ENCODE measurements around the gene TYW3.

TYW3 gene, protein sequence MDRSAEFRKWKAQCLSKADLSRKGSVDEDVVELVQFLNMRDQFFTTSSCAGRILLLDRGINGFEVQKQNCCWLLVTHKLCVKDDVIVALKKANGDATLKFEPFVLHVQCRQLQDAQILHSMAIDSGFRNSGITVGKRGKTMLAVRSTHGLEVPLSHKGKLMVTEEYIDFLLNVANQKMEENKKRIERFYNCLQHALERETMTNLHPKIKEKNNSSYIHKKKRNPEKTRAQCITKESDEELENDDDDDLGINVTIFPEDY

GRCh38 chr1:74732960-74733603 lies at the start of gene TYW3, which contains the start of gene CRYZ:
TSS of gene TYW3 (plus strand) at chr1:74733152. CDS start at chr1:74733245, 93 bp downstream.
TSS of gene CRYZ (minus strand) at chr1:74733050. CDS start at chr1:74724821, 8,229 bp downstream.
- peak; percentile 66 for DNase-seq (ENCODE audit: extremely low spot score)
- TF ChIP-seq ARNT (IDR thresholded peaks at IDR 0.05) (no peak), ELF4 (IDR thresholded peaks at IDR 0.05) (0 out of 2 replicates have a peak, but pooled peaks have one; percentile 25), NFRKB (IDR thresholded peaks at IDR 0.05) (peak; percentile 81), CTBP1 (IDR thresholded peaks at IDR 0.05; ENCODE audit: borderline replicate concordance) (no peak), TARDBP (IDR thresholded peaks at IDR 0.05) (no peak), FOXA1 (IDR thresholded peaks at IDR 0.05) (no peak), HDGF (IDR thresholded peaks at IDR 0.05; ENCODE audit: borderline replicate concordance) (no peak), ZNF384 (IDR thresholded peaks at IDR 0.05) (no peak), BHLHE40 (IDR thresholded peaks at IDR 0.05; ENCODE audit: borderline replicate concordance) (no peak), LEF1 (IDR thresholded peaks at IDR 0.05; ENCODE audit: borderline replicate concordance) (no peak), FOXM1 (IDR thresholded peaks at IDR 0.05; ENCODE audit: borderline replicate concordance) (no peak), SUZ12 (IDR thresholded peaks at IDR 0.05) (no peak), SP1 (IDR thresholded peaks at IDR 0.05) (no peak), L3MBTL2 (conservative IDR thresholded peaks at IDR 0.05) (peak; percentile 64)
- TF ChIP-seq, protein P1, sequence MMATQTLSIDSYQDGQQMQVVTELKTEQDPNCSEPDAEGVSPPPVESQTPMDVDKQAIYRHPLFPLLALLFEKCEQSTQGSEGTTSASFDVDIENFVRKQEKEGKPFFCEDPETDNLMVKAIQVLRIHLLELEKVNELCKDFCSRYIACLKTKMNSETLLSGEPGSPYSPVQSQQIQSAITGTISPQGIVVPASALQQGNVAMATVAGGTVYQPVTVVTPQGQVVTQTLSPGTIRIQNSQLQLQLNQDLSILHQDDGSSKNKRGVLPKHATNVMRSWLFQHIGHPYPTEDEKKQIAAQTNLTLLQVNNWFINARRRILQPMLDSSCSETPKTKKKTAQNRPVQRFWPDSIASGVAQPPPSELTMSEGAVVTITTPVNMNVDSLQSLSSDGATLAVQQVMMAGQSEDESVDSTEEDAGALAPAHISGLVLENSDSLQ (IDR thresholded peaks at IDR 0.05): no peak
- ChIA-PET CTCF (interaction anchor here (1.0 to 1.1 kb wide), 2 partner anchors 11 to 18 kb away, joined by 3 to 4 read pairs; no protein-coding TSS in a partner anchor), POLR2A (interaction anchor here (0.8 to 1.0 kb wide), 3 partner anchors 22 to 894 kb away, joined by 3 read pairs; partner anchors contain the start of genes FPGT and LRRIQ3)

DNA sequence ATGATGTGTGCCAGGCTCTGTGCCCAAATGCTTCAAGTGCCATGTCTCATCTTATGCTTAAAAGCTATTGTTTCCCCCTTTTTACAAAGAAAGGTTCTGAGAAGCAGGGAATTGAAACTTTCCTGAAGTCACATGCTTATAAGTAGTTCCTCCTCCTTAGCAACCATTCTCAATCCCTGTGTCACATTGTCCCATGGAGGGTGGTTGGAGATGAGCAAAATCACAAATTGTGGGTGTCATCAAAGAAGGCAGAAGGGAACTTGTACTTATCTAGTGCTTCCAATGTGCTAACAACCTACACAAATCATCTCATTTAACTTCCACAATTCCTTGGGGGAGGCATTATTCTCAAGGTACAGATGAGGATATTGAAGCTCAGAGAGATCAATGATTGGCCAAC lies 49.3 kb upstream of the TYW3 start:
- ChIA-PET CTCF (no interaction called here), POLR2A (no interaction called here)
- DNase-seq (ENCODE audit: extremely low spot score): no peak
- TF ChIP-seq FOXM1 (IDR thresholded peaks at IDR 0.05; ENCODE audit: borderline replicate concordance) (no peak), ELF4 (IDR thresholded peaks at IDR 0.05) (no peak), SUZ12 (IDR thresholded peaks at IDR 0.05) (no peak), LEF1 (IDR thresholded peaks at IDR 0.05; ENCODE audit: borderline replicate concordance) (no peak), TARDBP (IDR thresholded peaks at IDR 0.05) (no peak), FOXA1 (IDR thresholded peaks at IDR 0.05) (no peak), HDGF (IDR thresholded peaks at IDR 0.05; ENCODE audit: borderline replicate concordance) (no peak), CTBP1 (IDR thresholded peaks at IDR 0.05; ENCODE audit: borderline replicate concordance) (no peak), ARNT (IDR thresholded peaks at IDR 0.05) (no peak), SP1 (IDR thresholded peaks at IDR 0.05) (no peak), ZNF384 (IDR thresholded peaks at IDR 0.05) (no peak), BHLHE40 (IDR thresholded peaks at IDR 0.05; ENCODE audit: borderline replicate concordance) (no peak), FOXK2 (IDR thresholded peaks at IDR 0.05) (no peak), L3MBTL2 (conservative IDR thresholded peaks at IDR 0.05) (no peak)
- TF ChIP-seq, protein P1 (IDR thresholded peaks at IDR 0.05): no peak

DNA sequence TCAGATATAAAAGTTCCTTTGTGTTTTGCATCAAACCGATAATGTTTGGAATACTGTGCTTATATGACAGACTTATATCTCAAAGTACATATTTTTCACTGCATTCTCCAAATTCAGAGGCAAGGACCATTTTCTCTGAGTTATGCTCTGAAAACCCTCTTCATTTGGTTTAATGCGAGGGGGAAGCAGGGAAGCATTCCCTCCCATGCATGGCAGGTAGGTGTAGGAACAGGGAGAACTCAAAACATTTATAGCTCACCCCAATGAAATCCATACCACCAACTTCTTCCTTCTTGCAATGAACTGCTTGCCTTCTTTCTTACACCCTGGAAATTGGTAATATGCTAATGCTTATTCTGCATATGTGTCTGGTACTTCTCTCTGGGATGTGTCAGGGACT lies 48.7 kb upstream of the TYW3 start:
- POLR2A ChIA-PET: no interaction called here
- no peak for DNase-seq (ENCODE audit: extremely low spot score)
- TF ChIP-seq NFRKB (IDR thresholded peaks at IDR 0.05): no peak
- no peak for TF ChIP-seq TARDBP (IDR thresholded peaks at IDR 0.05)
- no peak for TF ChIP-seq FOXM1 (IDR thresholded peaks at IDR 0.05; ENCODE audit: borderline replicate concordance)
- TF ChIP-seq BHLHE40 (IDR thresholded peaks at IDR 0.05; ENCODE audit: borderline replicate concordance): no peak
- TF ChIP-seq LEF1 (IDR thresholded peaks at IDR 0.05; ENCODE audit: borderline replicate concordance): no peak
- TF ChIP-seq ARNT (IDR thresholded peaks at IDR 0.05): no peak
- CTCF ChIA-PET: no interaction called here

- POLR2A ChIA-PET: no interaction called here
- CTCF ChIA-PET: no interaction called here
- TF ChIP-seq ARNT (IDR thresholded peaks at IDR 0.05) (no peak), SUZ12 (IDR thresholded peaks at IDR 0.05) (no peak), HDGF (IDR thresholded peaks at IDR 0.05; ENCODE audit: borderline replicate concordance) (no peak)
- TF ChIP-seq, protein P1 (IDR thresholded peaks at IDR 0.05): no peak
- DNase-seq (ENCODE audit: extremely low spot score): no peak
Observed at GRCh38 chr1:74686928-74687327, 46.0 kb upstream of the TYW3 start.

- peak; percentile 57 for DNase-seq (ENCODE audit: extremely low spot score)
- POLR2A ChIA-PET: no interaction called here
- CTCF ChIA-PET: interaction anchor here (0.6 to 1.8 kb wide), 5 partner anchors 15 to 206 kb away, joined by 3 read pairs; no protein-coding TSS in a partner anchor
- TF ChIP-seq SP1 (IDR thresholded peaks at IDR 0.05): no peak
- no peak for TF ChIP-seq L3MBTL2 (conservative IDR thresholded peaks at IDR 0.05)
- TF ChIP-seq TARDBP (IDR thresholded peaks at IDR 0.05): no peak
- peak; percentile 60; the same call in 1 of the 2 replicates for TF ChIP-seq FOXK2 (IDR thresholded peaks at IDR 0.05)
- TF ChIP-seq FOXA1 (IDR thresholded peaks at IDR 0.05): peak; percentile 99
Observed at GRCh38 chr1:74689621-74690363, 43.2 kb upstream of the TYW3 start.

- DNase-seq (ENCODE audit: extremely low spot score): no peak
- no peak for TF ChIP-seq L3MBTL2 (conservative IDR thresholded peaks at IDR 0.05)
- TF ChIP-seq BHLHE40 (IDR thresholded peaks at IDR 0.05; ENCODE audit: borderline replicate concordance): no peak
- TF ChIP-seq NFRKB (IDR thresholded peaks at IDR 0.05): no peak
- CTCF ChIA-PET: interaction anchor here (0.6 to 1.8 kb wide), 4 partner anchors 15 to 207 kb away, joined by 3 read pairs; no protein-coding TSS in a partner anchor
- POLR2A ChIA-PET: no interaction called here
Observed at GRCh38 chr1:74690364-74690696, 42.6 kb upstream of the TYW3 start.

All from HEK293T (cell line).